HG02763 (cell line): ENCODE data around the gene FNDC1.

Experiments
- ATAC-seq: cut with Tn5 transposase; IDR thresholded peaks from one replicate; pipeline ENCODE4 v1.9.1; 2021; ENCODE audit warnings: mild to moderate bottlenecking, moderate library complexity; ENCODE audit not compliant: unreplicated experiment

Gene FNDC1

DNA sequence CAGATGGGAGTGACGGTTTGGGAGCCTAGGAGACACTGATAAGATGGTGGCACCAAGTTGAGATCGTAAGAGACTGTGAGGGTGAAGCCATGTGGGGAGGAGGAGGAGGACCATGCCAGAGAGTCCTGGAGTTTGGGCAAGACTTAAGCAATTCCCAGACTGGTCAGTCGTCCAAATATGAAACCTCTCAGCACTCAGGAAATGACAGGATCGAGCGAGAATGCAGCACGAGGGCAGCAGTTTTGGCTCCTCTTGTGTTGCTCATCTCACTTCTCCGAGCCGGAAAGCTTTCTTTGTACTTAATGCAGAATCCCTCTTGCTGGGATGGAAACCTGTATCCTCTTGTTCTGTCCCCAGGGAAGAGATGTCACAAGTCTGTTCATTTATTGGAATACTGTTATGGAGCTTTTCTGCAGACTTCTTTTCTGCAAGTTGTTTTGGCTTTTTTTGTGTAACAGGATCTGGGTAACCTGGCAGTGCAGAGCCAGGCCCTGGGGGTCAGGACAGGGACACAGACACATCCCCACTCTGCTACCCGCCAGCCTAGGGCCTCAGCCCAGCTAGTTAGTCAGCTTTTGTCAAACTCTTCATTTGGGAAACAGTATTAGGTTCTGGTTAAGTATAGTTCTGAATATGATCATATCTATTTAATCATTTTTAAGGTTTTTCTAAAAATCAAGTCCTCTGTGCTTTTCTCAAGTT lies 34.3 kb downstream of the FNDC1 start:
- no peak for ATAC-seq

- no peak for ATAC-seq
These were observed 35.4 kb downstream of the FNDC1 start for GRCh38 chr6:159204605-159205004.

DNA sequence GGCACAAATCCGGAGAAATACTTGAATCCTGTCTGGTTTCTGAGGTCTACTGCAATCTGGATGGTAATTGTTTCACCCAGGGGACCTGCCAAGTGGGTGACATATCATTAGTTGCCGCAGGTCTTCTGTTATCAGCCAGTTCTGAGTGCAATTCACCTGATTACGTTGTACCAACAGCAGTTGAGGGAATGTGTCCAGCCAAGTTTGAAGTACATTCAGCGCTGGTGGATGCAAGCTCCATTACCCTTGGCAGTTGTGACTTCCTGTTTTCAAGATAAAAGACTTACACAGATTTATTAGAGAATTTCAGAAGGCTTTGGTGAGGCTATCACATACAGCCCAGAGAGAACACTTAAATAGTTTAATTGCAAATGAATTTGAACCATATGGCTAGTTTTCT lies 42.8 kb downstream of the FNDC1 start:
- ATAC-seq = no peak

DNA sequence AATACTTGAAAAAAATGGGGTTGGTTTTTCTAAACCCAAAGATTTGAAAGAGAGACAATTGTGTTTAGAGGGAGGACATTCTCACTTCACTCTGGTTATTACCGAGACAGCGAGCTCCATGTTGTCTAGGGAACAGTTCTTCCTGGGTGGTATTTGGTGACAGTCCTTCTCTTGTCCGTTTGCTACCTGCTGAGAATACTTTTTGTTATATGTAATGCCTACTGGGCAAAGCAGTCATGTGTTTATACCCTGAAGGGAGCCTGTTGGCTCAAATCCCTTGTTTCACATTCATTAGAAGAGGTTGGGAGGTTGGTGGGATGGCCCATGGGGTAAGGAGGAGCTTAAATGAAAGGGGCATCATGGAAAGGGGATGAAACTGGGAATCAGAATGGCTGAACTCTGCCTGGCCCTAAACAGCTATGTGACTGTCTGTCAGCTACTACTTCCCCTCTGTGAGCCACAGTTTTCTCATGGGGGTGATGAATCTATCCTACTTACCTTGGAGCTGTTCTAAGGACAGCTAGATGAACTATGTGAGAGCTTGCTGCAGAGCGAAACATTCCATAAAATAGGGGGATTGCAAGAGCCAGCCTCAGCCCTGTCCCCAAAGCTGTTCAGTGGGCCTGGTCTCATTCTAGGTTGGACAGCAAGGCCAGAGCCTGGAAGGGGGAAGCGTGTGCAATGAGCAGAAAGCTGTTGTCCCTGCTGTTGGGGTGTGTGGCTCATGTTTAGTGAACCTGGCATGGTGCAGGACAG lies 43.5 kb downstream of the FNDC1 start:
- ATAC-seq = no peak

GRCh38 chr6:159213405-159213804 lies 44.2 kb downstream of the FNDC1 start:
- no peak for ATAC-seq

DNA sequence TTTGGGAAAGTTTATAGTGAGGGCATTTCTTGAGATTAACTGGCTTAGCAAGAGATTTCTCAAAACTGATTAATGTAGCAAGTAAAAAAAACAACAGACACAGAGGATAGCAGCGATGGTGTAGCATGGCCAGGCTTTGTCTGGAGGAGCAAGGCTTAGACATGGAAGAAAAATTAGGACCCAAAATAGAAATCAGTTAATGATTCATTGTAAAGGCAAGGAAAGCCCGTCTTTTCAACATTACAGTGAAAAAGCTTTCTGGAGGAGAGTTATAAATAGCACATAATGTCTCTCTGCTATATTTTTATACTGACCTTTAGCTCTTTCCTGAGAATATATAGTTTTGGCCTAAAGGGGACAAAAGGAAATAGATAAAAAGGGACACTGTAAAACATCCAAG lies 45.1 kb downstream of the FNDC1 start:
- no peak for ATAC-seq

DNA sequence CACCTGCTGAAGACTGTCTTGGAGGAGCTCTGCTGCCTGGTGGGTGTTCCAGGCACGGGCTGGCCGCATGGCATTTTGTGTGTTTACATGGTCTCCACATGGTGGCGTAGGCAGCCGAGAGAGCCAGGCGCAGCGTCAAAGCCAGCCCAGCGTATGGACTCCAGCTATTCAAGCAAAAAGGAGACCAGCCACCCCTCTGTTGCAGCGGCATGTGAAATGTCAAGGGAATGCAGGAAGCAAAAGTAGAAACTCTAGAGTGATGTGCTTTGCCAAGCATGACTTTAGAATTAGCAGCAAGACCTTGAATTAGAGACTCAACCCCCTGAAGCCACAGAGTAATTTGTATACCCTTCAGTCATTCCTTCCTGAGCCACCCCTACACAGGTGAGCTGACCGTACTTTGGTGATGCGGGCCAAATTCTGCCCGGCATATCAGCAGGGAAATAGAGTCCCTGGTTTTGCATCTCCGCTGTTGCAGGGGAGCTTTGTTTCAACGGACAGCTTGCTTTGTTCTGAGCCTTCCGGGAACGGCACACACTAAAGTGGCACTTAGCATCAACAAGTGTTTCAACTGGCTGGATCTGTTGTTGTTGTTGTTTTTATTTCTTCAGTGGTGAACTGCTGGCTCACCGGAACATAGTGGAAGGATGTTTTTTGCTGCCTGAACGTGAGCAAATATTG lies 48.5 kb downstream of the FNDC1 start:
- peak; percentile 57 for ATAC-seq

DNA sequence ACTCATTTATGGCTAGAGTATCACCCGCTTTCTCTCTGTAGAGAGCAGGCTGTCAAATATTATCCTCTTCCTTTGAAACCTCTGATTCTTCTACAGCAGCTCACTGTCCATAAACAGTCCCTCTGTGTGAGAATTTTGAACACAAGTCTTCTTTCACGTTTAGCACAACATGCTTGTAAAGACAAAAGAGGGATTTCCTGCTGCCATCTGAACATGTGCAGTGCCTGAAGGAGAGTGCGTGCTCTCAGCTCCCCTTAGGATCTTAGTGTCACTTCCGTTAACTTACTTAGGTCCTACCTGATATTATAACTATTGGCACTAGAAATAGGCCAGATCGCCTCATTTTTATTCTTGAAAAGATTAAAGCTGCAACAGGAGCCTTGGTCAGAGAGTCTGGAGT lies 50.9 kb downstream of the FNDC1 start:
- no peak for ATAC-seq

GRCh38 chr6:159221486-159222170 lies 52.4 kb downstream of the FNDC1 start:
- no peak for ATAC-seq

- no peak for ATAC-seq
These were observed 55.3 kb downstream of the FNDC1 start for GRCh38 chr6:159224452-159224851.

DNA sequence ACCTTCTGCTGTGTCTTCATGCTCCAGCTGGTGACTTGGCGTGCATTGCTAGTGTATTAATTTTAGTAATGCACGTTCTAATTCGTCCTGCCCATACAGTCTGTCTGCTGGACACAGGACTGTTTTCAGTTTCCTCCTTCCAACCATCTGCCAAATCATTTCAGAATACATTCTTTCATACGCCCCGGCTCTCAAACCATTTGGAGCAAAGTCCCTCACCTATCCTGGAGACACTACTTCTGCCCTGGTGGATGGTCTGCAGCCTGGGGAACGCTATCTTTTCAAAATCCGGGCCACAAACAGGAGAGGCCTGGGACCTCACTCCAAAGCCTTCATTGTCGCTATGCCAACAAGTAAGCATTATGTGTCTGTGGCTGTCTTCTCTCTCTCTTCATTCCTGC lies 60.5 kb downstream of the FNDC1 start:
- ATAC-seq = no peak

DNA sequence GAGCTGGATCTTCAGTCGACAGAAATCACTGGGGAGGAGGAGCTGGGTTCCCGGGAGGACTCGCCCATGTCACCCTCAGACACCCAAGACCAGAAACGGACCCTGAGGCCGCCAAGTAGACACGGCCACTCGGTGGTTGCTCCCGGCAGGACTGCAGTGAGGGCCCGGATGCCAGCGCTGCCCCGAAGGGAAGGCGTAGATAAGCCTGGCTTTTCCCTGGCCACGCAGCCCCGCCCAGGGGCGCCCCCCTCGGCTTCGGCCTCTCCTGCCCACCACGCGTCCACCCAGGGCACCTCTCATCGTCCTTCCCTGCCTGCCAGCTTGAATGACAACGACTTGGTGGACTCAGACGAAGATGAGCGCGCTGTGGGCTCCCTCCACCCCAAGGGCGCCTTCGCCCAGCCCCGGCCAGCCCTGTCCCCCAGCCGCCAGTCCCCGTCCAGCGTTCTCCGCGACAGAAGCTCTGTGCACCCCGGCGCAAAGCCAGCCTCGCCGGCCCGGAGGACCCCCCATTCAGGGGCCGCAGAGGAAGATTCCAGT lies 63.0 kb downstream of the FNDC1 start:
- ATAC-seq = no peak

GRCh38 chr6:159232751-159233150 lies 63.6 kb downstream of the FNDC1 start:
- no peak for ATAC-seq

DNA sequence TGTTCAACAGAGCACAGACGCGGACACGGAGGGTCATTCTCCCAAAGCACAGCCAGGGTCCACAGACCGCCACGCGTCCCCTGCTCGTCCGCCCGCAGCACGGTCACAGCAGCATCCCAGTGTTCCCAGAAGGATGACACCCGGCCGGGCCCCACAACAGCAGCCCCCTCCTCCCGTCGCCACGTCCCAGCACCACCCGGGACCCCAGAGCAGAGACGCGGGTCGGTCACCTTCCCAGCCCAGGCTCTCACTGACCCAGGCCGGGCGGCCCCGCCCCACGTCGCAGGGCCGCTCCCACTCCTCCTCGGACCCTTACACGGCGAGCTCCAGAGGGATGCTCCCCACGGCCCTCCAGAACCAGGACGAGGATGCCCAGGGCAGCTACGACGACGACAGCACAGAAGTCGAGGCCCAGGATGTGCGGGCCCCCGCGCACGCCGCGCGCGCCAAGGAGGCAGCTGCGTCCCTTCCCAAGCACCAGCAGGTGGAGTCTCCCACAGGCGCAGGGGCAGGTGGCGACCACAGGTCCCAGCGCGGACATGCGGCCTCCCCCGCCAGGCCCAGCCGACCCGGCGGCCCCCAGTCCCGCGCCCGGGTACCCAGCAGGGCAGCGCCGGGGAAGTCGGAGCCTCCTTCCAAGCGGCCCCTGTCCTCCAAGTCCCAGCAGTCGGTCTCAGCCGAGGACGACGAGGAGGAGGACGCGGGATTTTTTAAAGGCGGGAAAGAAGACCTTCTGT lies 64.3 kb downstream of the FNDC1 start:
- ATAC-seq = no peak

DNA sequence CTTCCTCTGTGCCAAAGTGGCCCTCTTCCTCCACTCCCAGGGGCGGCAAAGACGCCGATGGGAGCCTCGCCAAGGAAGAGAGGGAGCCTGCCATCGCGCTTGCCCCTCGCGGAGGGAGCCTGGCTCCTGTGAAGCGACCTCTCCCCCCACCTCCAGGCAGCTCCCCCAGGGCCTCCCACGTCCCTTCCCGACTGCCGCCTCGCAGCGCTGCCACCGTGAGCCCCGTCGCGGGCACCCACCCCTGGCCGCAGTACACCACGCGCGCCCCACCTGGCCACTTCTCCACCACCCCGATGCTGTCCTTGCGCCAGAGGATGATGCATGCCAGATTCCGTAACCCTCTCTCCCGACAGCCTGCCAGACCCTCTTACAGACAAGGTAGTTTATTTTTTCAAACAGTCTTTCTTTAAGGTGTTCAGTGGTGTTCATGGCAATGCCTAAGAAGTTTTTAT lies 64.9 kb downstream of the FNDC1 start:
- no peak for ATAC-seq

GRCh38 chr6:159238920-159239558 lies 69.8 kb downstream of the FNDC1 start:
- ATAC-seq = no peak

GRCh38 chr6:159249128-159249527 lies 79.9 kb downstream of the FNDC1 start:
- no peak for ATAC-seq

DNA sequence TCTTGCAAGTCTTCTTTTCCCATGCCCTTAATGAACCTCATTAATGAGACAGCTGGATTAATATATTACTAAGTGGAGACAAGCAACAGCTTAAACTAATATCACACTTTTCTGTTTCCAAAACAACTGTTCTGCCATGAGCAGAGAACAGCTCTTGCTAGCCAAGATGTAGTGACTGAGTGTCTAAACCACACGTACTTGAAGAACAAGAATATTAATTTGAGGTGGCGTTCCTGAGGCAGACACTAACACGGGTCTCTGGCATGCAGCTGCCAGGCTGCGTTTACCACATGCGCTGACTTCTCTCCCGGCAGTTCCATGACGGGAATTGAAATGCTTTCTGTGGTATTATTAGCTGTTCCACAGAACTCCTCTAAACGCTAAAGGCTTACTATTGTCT lies 80.6 kb downstream of the FNDC1 start:
- no peak for ATAC-seq

GRCh38 chr6:159250633-159251032 lies 81.4 kb downstream of the FNDC1 start:
- ATAC-seq = no peak

GRCh38 chr6:159252955-159253508 lies 83.8 kb downstream of the FNDC1 start:
- ATAC-seq = peak; percentile 51
